Measurements from ENCODE around the gene TACC2. TPM values are rescaled to one million over a fixed set of nuclear protein-coding genes. Genes with fewer than 3 reads are reported as not detected.

TACC2 gene
- total and polyA plus RNA-seq, 2 experiments from 2014 or later = 30.8 to 35.9 TPM

DNA sequence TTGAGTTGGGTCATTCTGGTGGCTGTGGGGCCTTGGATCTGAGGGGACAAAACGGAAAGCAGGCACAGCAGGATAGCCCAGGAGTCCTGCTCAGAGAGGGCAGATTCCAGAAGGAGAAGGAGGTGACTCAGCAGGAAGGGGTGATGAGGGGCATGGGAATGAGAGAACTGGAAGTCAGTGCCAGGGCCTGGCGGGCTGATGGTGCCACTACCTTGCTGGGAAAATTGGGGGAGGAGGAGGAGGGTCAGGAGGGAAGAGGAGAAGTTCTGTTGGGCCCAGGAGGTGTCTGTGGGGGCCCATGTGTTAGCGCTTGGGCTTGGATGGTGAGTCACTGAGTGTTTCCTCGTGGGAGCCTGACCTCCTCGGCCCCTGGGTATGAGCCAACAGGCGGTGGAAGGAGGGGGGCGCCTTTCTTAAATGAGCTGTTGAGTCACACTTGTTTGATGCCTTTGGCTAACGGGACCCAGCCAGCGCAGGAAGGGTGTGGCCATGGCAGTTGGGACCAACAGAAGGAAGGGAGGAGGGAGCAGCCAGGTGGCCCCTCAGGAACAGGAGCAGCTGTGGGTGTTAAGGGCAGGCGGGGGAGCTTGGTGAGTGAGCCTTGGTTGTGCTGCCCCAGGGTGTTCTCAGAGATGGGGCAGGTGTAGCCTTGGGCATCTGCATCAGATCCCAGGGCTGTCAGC lies 152.1 kb downstream of the TACC2 start (continued):
- TF ChIP-seq, protein P1, sequence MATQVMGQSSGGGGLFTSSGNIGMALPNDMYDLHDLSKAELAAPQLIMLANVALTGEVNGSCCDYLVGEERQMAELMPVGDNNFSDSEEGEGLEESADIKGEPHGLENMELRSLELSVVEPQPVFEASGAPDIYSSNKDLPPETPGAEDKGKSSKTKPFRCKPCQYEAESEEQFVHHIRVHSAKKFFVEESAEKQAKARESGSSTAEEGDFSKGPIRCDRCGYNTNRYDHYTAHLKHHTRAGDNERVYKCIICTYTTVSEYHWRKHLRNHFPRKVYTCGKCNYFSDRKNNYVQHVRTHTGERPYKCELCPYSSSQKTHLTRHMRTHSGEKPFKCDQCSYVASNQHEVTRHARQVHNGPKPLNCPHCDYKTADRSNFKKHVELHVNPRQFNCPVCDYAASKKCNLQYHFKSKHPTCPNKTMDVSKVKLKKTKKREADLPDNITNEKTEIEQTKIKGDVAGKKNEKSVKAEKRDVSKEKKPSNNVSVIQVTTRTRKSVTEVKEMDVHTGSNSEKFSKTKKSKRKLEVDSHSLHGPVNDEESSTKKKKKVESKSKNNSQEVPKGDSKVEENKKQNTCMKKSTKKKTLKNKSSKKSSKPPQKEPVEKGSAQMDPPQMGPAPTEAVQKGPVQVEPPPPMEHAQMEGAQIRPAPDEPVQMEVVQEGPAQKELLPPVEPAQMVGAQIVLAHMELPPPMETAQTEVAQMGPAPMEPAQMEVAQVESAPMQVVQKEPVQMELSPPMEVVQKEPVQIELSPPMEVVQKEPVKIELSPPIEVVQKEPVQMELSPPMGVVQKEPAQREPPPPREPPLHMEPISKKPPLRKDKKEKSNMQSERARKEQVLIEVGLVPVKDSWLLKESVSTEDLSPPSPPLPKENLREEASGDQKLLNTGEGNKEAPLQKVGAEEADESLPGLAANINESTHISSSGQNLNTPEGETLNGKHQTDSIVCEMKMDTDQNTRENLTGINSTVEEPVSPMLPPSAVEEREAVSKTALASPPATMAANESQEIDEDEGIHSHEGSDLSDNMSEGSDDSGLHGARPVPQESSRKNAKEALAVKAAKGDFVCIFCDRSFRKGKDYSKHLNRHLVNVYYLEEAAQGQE (IDR thresholded peaks at IDR 0.05; ENCODE audit: unreplicated experiment) = no peak
- TF ChIP-seq, protein P2, sequence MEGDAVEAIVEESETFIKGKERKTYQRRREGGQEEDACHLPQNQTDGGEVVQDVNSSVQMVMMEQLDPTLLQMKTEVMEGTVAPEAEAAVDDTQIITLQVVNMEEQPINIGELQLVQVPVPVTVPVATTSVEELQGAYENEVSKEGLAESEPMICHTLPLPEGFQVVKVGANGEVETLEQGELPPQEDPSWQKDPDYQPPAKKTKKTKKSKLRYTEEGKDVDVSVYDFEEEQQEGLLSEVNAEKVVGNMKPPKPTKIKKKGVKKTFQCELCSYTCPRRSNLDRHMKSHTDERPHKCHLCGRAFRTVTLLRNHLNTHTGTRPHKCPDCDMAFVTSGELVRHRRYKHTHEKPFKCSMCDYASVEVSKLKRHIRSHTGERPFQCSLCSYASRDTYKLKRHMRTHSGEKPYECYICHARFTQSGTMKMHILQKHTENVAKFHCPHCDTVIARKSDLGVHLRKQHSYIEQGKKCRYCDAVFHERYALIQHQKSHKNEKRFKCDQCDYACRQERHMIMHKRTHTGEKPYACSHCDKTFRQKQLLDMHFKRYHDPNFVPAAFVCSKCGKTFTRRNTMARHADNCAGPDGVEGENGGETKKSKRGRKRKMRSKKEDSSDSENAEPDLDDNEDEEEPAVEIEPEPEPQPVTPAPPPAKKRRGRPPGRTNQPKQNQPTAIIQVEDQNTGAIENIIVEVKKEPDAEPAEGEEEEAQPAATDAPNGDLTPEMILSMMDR (conservative IDR thresholded peaks at IDR 0.05; ENCODE audit: low read depth in 2 of 2) = no peak
- TF ChIP-seq ZNF114 (CRISPR knock-in tag; IDR thresholded peaks at IDR 0.05) (no peak), EZH2phosphoT487 (IDR thresholded peaks at IDR 0.05; ENCODE audit: unreplicated experiment) (no peak)

DNA sequence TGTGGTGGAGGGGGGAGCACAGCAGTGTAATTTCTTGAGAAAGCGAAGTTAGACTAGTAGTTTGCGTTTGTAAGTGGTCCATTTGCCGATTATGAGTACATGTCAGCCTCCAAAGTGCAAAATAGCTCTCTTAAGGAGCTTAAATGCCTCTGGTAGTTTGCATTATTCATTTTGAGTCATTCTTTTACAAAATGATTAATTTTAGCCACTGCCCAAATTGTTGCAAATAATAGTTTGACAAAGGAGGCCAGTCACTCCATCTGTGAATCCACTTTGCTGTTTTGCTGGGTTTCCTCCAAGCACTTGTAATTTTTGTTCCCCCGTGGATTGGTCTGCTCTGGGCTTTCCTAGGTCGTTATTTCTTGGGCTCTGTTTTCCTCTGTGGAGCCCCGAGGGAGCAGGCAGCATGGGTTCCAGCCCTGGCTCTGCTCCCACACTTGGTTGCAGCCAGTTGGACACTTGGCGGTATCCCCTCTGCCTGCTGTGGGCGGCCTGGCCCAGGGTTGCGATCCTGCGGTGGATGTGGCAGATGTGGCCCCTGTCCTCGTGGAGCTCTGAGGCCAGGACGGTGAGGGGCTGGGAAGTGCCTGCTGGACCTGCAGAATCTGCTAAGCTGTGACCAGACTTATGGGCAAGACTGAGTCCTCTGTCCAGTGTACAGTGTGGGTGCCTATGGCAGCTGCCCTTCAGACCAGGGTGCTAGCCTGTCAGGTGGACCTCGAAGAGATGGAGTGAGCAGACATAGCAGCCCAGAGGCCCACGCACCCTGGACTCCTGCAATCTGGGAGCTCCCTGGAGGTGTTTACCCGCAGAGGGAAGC lies 153.1 kb downstream of the TACC2 start:
- Histone ChIP-seq H3K27me3 (ENCODE audit: insufficient read depth) (no peaks in the 10 kb centered on the region), H3K4me3 (no peak overlapping the region), H3K4me1 (ENCODE audit: insufficient read depth) (no peaks in the 10 kb centered on the region; the same call in 1 of the 2 replicates), H2AFZ (no peak overlapping the region), H3K36me3 (ENCODE audit: insufficient read depth) (peaks cover 5% of the 10 kb centered on the region; the same call in 1 of the 2 replicates), H3F3A (replicated peaks; ENCODE audit: low read depth) (no peaks in the 10 kb centered on the region), H4K20me1 (replicated peaks; ENCODE audit: insufficient read depth) (no peaks in the 10 kb centered on the region), H3K4me2 (no peak overlapping the region), H3K79me2 (replicated peaks; ENCODE audit: insufficient read depth) (peaks cover 3% of the 10 kb centered on the region; the same call in 1 of the 2 replicates), H3K27ac (ENCODE audit: low read depth) (no peak overlapping the region), H3K9me2 (ENCODE audit: insufficient read depth) (no peaks in the 10 kb centered on the region)
- H3K4me3 Mint-ChIP-seq = no peak overlapping the region
- peaks cover 12% of the 10 kb centered on the region for H3K9me3 Mint-ChIP-seq
- DNase-seq (ENCODE audit: low spot score) = no peak
- no peak overlapping the region for H3K27ac Mint-ChIP-seq
- peaks cover 2% of the 10 kb centered on the region for H3K27me3 Mint-ChIP-seq (ENCODE audit: insufficient read depth, low read depth, poor library complexity)
- peaks cover 18% of the 10 kb centered on the region for H3K4me1 Mint-ChIP-seq
- ATAC-seq = no peak
- TF ChIP-seq STAT1 (IDR thresholded peaks at IDR 0.05; ENCODE audit: unreplicated experiment) = no peak
- TF ChIP-seq, protein P1 (IDR thresholded peaks at IDR 0.05; ENCODE audit: unreplicated experiment) = no peak
- TF ChIP-seq JUNB (IDR thresholded peaks at IDR 0.05; ENCODE audit: unreplicated experiment) = no peak
- no peak for TF ChIP-seq EZH2phosphoT487 (IDR thresholded peaks at IDR 0.05; ENCODE audit: unreplicated experiment)
- TF ChIP-seq, protein P2 (conservative IDR thresholded peaks at IDR 0.05; ENCODE audit: low read depth in 2 of 2) = no peak
- TF ChIP-seq CREB1 (CRISPR knock-in tag; IDR thresholded peaks at IDR 0.05; ENCODE audit: low read depth) = no peak
- no peak for TF ChIP-seq NANOG (IDR thresholded peaks at IDR 0.05; ENCODE audit: borderline replicate concordance)
- TF ChIP-seq EZH2 (IDR thresholded peaks at IDR 0.05; ENCODE audit: low read depth, unreplicated experiment) = no peak
- peaks cover 41% of the 10 kb centered on the region for H3K36me3 Mint-ChIP-seq (ENCODE audit: low read depth)
